Measurements from ENCODE around the gene PHF23. TPM values are rescaled to one million over a fixed set of nuclear protein-coding genes. Genes with fewer than 3 reads are reported as not detected.

Gene PHF23
- total and polyA plus RNA-seq, 9 of the 15 experiments (the other 6 are each of a cell fraction or from before 2014, with no cell fraction given): 7.4 to 87.5 (median 33.7) TPM

GRCh38 chr17:7242717-7243452 lies 3.6 kb upstream of the PHF23 start (continued):
- TF ChIP-seq GTF2E2 (tag; IDR thresholded peaks at IDR 0.05) (0 out of 2 replicates have a peak, but pooled peaks have one; percentile 58), RNF2 (IDR thresholded peaks at IDR 0.05) (no peak), CGGBP1 (CRISPR knock-in tag; IDR thresholded peaks at IDR 0.05) (no peak), ATF7 (IDR thresholded peaks at IDR 0.05) (peak; percentile 75), KLF13 (tag; IDR thresholded peaks at IDR 0.05; ENCODE audit: borderline replicate concordance, low read depth) (peak; percentile 87), NFRKB (IDR thresholded peaks at IDR 0.05; ENCODE audit: low read depth) (peak; percentile 84), ATF1 (CRISPR knock-in tag; IDR thresholded peaks at IDR 0.05) (no peak), ATF1 (tag; IDR thresholded peaks at IDR 0.05) (peak; percentile 89), TCF3 (CRISPR knock-in tag; IDR thresholded peaks at IDR 0.05) (no peak), CREB3L1 (IDR thresholded peaks at IDR 0.05; ENCODE audit: borderline replicate concordance, low read depth) (peak; percentile 88), MIER1 (IDR thresholded peaks at IDR 0.05; ENCODE audit: low read depth) (no peak), ZEB2 (IDR thresholded peaks at IDR 0.05) (no peak), PPARD (CRISPR knock-in tag; IDR thresholded peaks at IDR 0.05) (no peak), ZNF277 (CRISPR knock-in tag; IDR thresholded peaks at IDR 0.05; ENCODE audit: borderline replicate concordance) (no peak), ZNF217 (CRISPR knock-in tag; IDR thresholded peaks at IDR 0.05) (no peak), HNRNPLL (IDR thresholded peaks at IDR 0.05; ENCODE audit: low read depth, low read length, poor library complexity, severe bottlenecking) (peak; percentile 97), CTCF (IDR thresholded peaks at IDR 0.05 in 2 of 3, conservative IDR thresholded peaks at IDR 0.05 in 1 of 3; ENCODE audit: insufficient read depth in 2 of 3, low read depth in 1 of 3, low read length in 3 of 3) (peak in 2 of 3 experiments; percentile 8 to 12; a peak in 1 of 6 replicates), ZNF518B (CRISPR knock-in tag; IDR thresholded peaks at IDR 0.05) (no peak), NFATC3 (IDR thresholded peaks at IDR 0.05) (0 out of 2 replicates have a peak, but pooled peaks have one; percentile 68), THAP7 (CRISPR knock-in tag; IDR thresholded peaks at IDR 0.05) (0 out of 2 replicates have a peak, but pooled peaks have one; percentile 71)

All from K562 (cell line).